A549 (cell line): Measurements from ENCODE around the gene SLC9A3. TPM values are rescaled to one million over a fixed set of nuclear protein-coding genes. Genes with fewer than 3 reads are reported as not detected.

Experiments used
- ATAC-seq, 2 experiments: fragments of 200-7000 bp in 1 of 2; fragments of >200 bp in 1 of 2; cut with Nextera tagmentation in 1 of 2; cut with Tn5 transposase in 1 of 2; 3 replicates each; pipeline versions ENCODE4 v1.8.0 to v1.9.1; 2018 to 2020; ENCODE audit warnings: mild to moderate bottlenecking in 1 of 2, moderate library complexity in 1 of 2
- CTCF ChIA-PET: fragments of 300-600 bp; sonication (Branson Sonifier 250); formaldehyde crosslinking; extraction: SDS; loops from one replicate; lab custom pipeline; 2021; ENCODE audit warnings: antibody characterized with exemption, inconsistent platforms; lab: Yijun Ruan, JAX
- POLR2A ChIA-PET: fragments of 350-600 bp; formaldehyde crosslinking; extraction: SDS; loops from one replicate; lab custom pipeline; 2021; ENCODE audit warnings: antibody characterized with exemption, inconsistent platforms; lab: Yijun Ruan, JAX
- DNase-seq, 2 experiments: peaks; one replicate each; pipeline versions ENCODE4 v3.0.0 to v3.0.0-alpha.2; 2011 to 2016; ENCODE audit warnings: low read depth in 1 of 2, low spot score in 1 of 2
- FAIRE-seq: peaks from 2 replicates; lab custom pipeline; 2011; peaks lifted over from hg19 to GRCh38; lab: Jason Lieb, UNC
- H3K27ac ChIP-seq, 2 experiments: fragments of >200 bp; sonication (Bioruptor Twin); formaldehyde crosslinking; 3 replicates each; pipeline ENCODE4 v1.5.1; 2016 to 2017
- H3K4me1 ChIP-seq: fragments of >200 bp; sonication (Bioruptor Twin); formaldehyde crosslinking; 3 replicates; pipeline ENCODE4 v1.6.1; 2016
- H3K4me2 ChIP-seq: fragments of >200 bp; sonication (Bioruptor Twin); formaldehyde crosslinking; 3 replicates; pipeline ENCODE4 v1.6.1; 2016
- H3K4me3 ChIP-seq: fragments of >200 bp; sonication (Bioruptor Twin); formaldehyde crosslinking; 3 replicates; pipeline ENCODE4 v1.5.1; 2016
- H3K9me3 ChIP-seq: fragments of >200 bp; sonication (Bioruptor Twin); formaldehyde crosslinking; 3 replicates; pipeline ENCODE4 v1.6.1; 2016
- ATOH8 ChIP-seq: fragments of 250-450 bp; sonication (Bioruptor Pico); IDR thresholded peaks from 2 replicates; pipeline ENCODE4 v1.5.0; 2020; ENCODE audit warnings: low read depth, mild to moderate bottlenecking, moderate library complexity
- BCL3 ChIP-seq: fragments of >200 bp; sonication (Bioruptor Twin); formaldehyde crosslinking; IDR thresholded peaks from 3 replicates; pipeline ENCODE4 v1.6.1; 2016
- BHLHE40 ChIP-seq: IDR thresholded peaks from 2 replicates; pipeline ENCODE4 v1.6.1; 2012; ENCODE audit warnings: low read depth, low read length, inconsistent platforms
- CBX8 ChIP-seq: fragments of 200-600 bp; sonication (generic); IDR thresholded peaks from 2 replicates; pipeline ENCODE4 v1.6.1; 2016
- CEBPB ChIP-seq, 2 experiments: fragments of >200 bp in 1 of 2; sonication (Bioruptor Twin) in 1 of 2; formaldehyde crosslinking in 1 of 2; IDR thresholded peaks; 2 replicates each; pipeline ENCODE4 v1.6.1; 2012 to 2016
- E2F6 ChIP-seq: IDR thresholded peaks from 2 replicates; pipeline ENCODE4 v1.6.1; 2012; ENCODE audit warnings: low read depth, borderline replicate concordance
- EP300 ChIP-seq, 2 experiments: fragments of >200 bp; sonication (Bioruptor Twin); formaldehyde crosslinking; IDR thresholded peaks; 2 replicates in 1 of 2; 3 replicates in 1 of 2; pipeline ENCODE4 v1.6.1; 2016 to 2017
- ESRRA ChIP-seq: fragments of 150-350 bp; IDR thresholded peaks from 2 replicates; pipeline ENCODE4 v1.6.1; 2014; ENCODE audit warnings: mild to moderate bottlenecking, low read length, borderline replicate concordance
- HOXA7 ChIP-seq: fragments of 250-450 bp; sonication (Bioruptor Pico); IDR thresholded peaks from 2 replicates; pipeline ENCODE4 v1.5.0; 2020; ENCODE audit warnings: mild to moderate bottlenecking, moderate library complexity
- HOXB5 ChIP-seq: fragments of 250-450 bp; sonication (Bioruptor Pico); IDR thresholded peaks from 2 replicates; pipeline ENCODE4 v1.5.0; 2020; ENCODE audit warnings: mild to moderate bottlenecking, moderate library complexity
- JUN ChIP-seq, 2 experiments: fragments of >200 bp; sonication (Bioruptor Twin); formaldehyde crosslinking; IDR thresholded peaks; 2 replicates in 1 of 2; 3 replicates in 1 of 2; pipeline ENCODE4 v1.6.1; 2016 to 2017
- JUNB ChIP-seq: fragments of >200 bp; sonication (Bioruptor Twin); formaldehyde crosslinking; IDR thresholded peaks from 2 replicates; pipeline ENCODE4 v1.6.1; 2016
- KDM1A ChIP-seq: fragments of 200-600 bp; sonication (generic); IDR thresholded peaks from 2 replicates; pipeline ENCODE4 v1.6.1; 2016; ENCODE audit warnings: low read depth, mild to moderate bottlenecking
- MAFK ChIP-seq: fragments of 450-650 bp; IDR thresholded peaks from 2 replicates; pipeline ENCODE4 v1.6.1; 2014; ENCODE audit not compliant: partially characterized antibody
- MAZ ChIP-seq: fragments of 150-350 bp; IDR thresholded peaks from 2 replicates; pipeline ENCODE4 v1.6.1; 2014; ENCODE audit warnings: antibody characterized with exemption, low read depth, low read length, borderline replicate concordance
- TP53 ChIP-seq: fragments of 250-450 bp; sonication (Bioruptor Pico); IDR thresholded peaks from 2 replicates; pipeline ENCODE4 v1.5.0; 2021; ENCODE audit warnings: mild to moderate bottlenecking, moderate library complexity
- ZFP36 ChIP-seq: fragments of 450-650 bp; IDR thresholded peaks from 2 replicates; pipeline ENCODE4 v1.6.1; 2014; ENCODE audit warnings: borderline replicate concordance; ENCODE audit not compliant: partially characterized antibody
- ZNF302 ChIP-seq: fragments of 250-450 bp; sonication (Bioruptor Pico); IDR thresholded peaks from 2 replicates; pipeline ENCODE4 v1.9.0; 2021; ENCODE audit warnings: inconsistent platforms, mild to moderate bottlenecking, moderate library complexity
- WGBS: methylation state at CpG from one replicate; pipeline ENCODE4 v1.1.6; 2017; ENCODE audit errors: missing lambda C conversion rate; 5-methylcytosine and 5-hydroxymethylcytosine counted together
- polyA plus RNA-seq, 4 experiments: library from polyadenylated mRNA; depleted of rRNA in 3 of 4; stranded (reverse); fragments of >200 nt; fragmentation: RNase III in 1 of 4; extraction: RNeasy Plus Mini Kit Qiagen cat#74134 plus additional on column Dnase treatment in 1 of 4; gene quantifications; 2 replicates in 3 of 4; 3 replicates in 1 of 4; pipeline ENCODE4 v1.2.3, GENCODE V29; 2011 to 2017
- TF ChIP-seq, protein P1 (sequence below): fragments of 200-600 bp; sonication (generic); IDR thresholded peaks from 2 replicates; pipeline ENCODE4 v1.6.1; 2016; ENCODE audit warnings: antibody characterized with exemption, mild to moderate bottlenecking, moderate library complexity
- TF ChIP-seq, protein P2 (sequence below): fragments of 150-350 bp; IDR thresholded peaks from 2 replicates; pipeline ENCODE4 v1.6.1; 2014; ENCODE audit warnings: low read depth, mild to moderate bottlenecking, low read length
- TF ChIP-seq, protein P3 (sequence below): fragments of >200 bp; sonication (Bioruptor Twin); formaldehyde crosslinking; IDR thresholded peaks from 2 replicates; pipeline ENCODE4 v1.6.1; 2016
- TF ChIP-seq, protein P4 (sequence below): fragments of 450-650 bp; IDR thresholded peaks from 2 replicates; pipeline ENCODE4 v1.6.1; 2014; ENCODE audit warnings: antibody characterized with exemption

Gene SLC9A3
- polyA plus RNA-seq, 2 of the 4 experiments (the other 2 are of a cell fraction), result 1.3 TPM

- H3K4me2 ChIP-seq, result no peak overlapping the region
- 81% methylated on average over 18 of the region's 18 CpGs for WGBS
- no peak overlapping the region for H3K27ac ChIP-seq
- TF ChIP-seq KDM1A, result no peak
- no peak for TF ChIP-seq MAFK
- TF ChIP-seq, protein P1, sequence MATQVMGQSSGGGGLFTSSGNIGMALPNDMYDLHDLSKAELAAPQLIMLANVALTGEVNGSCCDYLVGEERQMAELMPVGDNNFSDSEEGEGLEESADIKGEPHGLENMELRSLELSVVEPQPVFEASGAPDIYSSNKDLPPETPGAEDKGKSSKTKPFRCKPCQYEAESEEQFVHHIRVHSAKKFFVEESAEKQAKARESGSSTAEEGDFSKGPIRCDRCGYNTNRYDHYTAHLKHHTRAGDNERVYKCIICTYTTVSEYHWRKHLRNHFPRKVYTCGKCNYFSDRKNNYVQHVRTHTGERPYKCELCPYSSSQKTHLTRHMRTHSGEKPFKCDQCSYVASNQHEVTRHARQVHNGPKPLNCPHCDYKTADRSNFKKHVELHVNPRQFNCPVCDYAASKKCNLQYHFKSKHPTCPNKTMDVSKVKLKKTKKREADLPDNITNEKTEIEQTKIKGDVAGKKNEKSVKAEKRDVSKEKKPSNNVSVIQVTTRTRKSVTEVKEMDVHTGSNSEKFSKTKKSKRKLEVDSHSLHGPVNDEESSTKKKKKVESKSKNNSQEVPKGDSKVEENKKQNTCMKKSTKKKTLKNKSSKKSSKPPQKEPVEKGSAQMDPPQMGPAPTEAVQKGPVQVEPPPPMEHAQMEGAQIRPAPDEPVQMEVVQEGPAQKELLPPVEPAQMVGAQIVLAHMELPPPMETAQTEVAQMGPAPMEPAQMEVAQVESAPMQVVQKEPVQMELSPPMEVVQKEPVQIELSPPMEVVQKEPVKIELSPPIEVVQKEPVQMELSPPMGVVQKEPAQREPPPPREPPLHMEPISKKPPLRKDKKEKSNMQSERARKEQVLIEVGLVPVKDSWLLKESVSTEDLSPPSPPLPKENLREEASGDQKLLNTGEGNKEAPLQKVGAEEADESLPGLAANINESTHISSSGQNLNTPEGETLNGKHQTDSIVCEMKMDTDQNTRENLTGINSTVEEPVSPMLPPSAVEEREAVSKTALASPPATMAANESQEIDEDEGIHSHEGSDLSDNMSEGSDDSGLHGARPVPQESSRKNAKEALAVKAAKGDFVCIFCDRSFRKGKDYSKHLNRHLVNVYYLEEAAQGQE, result no peak
- no peak for TF ChIP-seq JUN (IDR thresholded peaks at IDR 0.05)
- TF ChIP-seq BCL3, result no peak
- no peak for TF ChIP-seq CEBPB (IDR thresholded peaks at IDR 0.05)
- no peaks in the 10 kb centered on the region for H3K9me3 ChIP-seq
- ATAC-seq (no peak), FAIRE-seq (no peak), DNase-seq (no peak)
- H3K4me3 ChIP-seq, result no peak overlapping the region
- ChIA-PET CTCF (interaction anchor here (1.2 to 2.4 kb wide), 6 partner anchors 10 to 222 kb away, joined by 3 to 8 read pairs (median 6); partner anchors contain the start of genes AHRR and SDHA), POLR2A (no interaction called here)
- peaks cover 14% of the 10 kb centered on the region for H3K4me1 ChIP-seq
Observed at GRCh38 chr5:440401-441201, 83.6 kb downstream of the SLC9A3 start.

DNA sequence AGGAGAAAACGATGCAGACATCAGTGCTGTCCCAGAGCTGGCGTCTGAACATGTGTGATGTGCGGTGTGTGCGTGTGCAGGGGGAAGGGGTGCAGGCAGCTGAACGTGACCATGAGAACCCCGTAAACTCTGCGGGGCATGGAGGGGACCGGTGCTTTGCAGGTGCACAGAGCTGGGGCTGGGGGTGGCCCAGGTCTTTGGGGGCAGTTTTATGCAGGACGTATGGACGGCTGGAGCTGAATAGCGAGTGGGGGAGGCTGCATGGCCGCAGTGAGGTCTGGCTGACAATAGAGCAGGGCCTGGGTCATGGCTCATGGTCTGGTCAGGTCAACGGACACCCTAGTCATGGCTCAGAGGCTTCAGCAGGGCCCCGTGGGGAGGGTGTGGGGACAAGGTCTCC, 84.6 kb downstream of the SLC9A3 start:
- H3K9me3 ChIP-seq, result no peaks in the 10 kb centered on the region
- no peak for FAIRE-seq

More for the DNA sequence above, 84.6 kb downstream of the SLC9A3 start:
- Histone ChIP-seq H3K4me1 (peaks cover 14% of the 10 kb centered on the region), H3K27ac (no peak overlapping the region), H3K4me2 (no peak overlapping the region), H3K4me3 (no peak overlapping the region)
- DNase-seq (no peak), ATAC-seq (no peak)
- TF ChIP-seq JUNB (no peak), CEBPB (IDR thresholded peaks at IDR 0.05) (no peak), E2F6 (no peak), ZNF302 (CRISPR knock-in tag) (no peak), CBX8 (no peak), EP300 (IDR thresholded peaks at IDR 0.05) (no peak), MAZ (no peak), BHLHE40 (no peak), ESRRA (no peak), ATOH8 (CRISPR knock-in tag) (no peak), HOXB5 (CRISPR knock-in tag) (no peak), JUN (IDR thresholded peaks at IDR 0.05) (no peak), TP53 (CRISPR knock-in tag) (no peak), ZFP36 (no peak), HOXA7 (CRISPR knock-in tag) (no peak)
- TF ChIP-seq, protein P2, sequence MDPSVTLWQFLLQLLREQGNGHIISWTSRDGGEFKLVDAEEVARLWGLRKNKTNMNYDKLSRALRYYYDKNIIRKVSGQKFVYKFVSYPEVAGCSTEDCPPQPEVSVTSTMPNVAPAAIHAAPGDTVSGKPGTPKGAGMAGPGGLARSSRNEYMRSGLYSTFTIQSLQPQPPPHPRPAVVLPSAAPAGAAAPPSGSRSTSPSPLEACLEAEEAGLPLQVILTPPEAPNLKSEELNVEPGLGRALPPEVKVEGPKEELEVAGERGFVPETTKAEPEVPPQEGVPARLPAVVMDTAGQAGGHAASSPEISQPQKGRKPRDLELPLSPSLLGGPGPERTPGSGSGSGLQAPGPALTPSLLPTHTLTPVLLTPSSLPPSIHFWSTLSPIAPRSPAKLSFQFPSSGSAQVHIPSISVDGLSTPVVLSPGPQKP, result no peak
- TF ChIP-seq, protein P3, sequence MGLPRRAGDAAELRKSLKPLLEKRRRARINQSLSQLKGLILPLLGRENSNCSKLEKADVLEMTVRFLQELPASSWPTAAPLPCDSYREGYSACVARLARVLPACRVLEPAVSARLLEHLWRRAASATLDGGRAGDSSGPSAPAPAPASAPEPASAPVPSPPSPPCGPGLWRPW, result no peak
- TF ChIP-seq, protein P4, sequence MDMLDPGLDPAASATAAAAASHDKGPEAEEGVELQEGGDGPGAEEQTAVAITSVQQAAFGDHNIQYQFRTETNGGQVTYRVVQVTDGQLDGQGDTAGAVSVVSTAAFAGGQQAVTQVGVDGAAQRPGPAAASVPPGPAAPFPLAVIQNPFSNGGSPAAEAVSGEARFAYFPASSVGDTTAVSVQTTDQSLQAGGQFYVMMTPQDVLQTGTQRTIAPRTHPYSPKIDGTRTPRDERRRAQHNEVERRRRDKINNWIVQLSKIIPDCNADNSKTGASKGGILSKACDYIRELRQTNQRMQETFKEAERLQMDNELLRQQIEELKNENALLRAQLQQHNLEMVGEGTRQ, result no peak
- 87% methylated on average over 14 of the region's 14 CpGs for WGBS
- CTCF ChIA-PET, result interaction anchor here (1.2 to 2.4 kb wide), 5 partner anchors 9 to 221 kb away, joined by 3 to 8 read pairs (median 6); partner anchors contain the start of genes AHRR and SDHA
- POLR2A ChIA-PET, result no interaction called here
